ENCODE results near the gene SRSF2. TPM values are rescaled to one million over a fixed set of nuclear protein-coding genes. Genes with fewer than 3 reads are reported as not detected.
"Not testable (repeated sequence)": the region's sequence is repeated elsewhere in the genome, so short reads cannot be mapped to it uniquely, and the experiment has no call there.

The SRSF2 gene
- polyA plus RNA-seq, 1 donor: 258 TPM

GRCh38 chr17:76757256-76757655 is 20.1 kb upstream of the SRSF2 start:
- peaks cover 33% of the 10 kb centered on the region for H3K36me3 ChIP-seq (ENCODE audit: control insufficient read depth, insufficient read depth, low read length)
- H3K27ac ChIP-seq (ENCODE audit: low read length): no peak overlapping the region
- no peaks in the 10 kb centered on the region for H3K27me3 ChIP-seq (ENCODE audit: control insufficient read depth, insufficient read depth, low read length)
- DNase-seq: no peak
- H3K9me3 ChIP-seq (ENCODE audit: control insufficient read depth, low read depth, low read length): peaks cover 12% of the 10 kb centered on the region
- WGBS (ENCODE audit: insufficient coverage, low lambda C conversion rate): no CpG with 5 or more reads among the region's 5 CpGs
- no peaks in the 10 kb centered on the region for H3K4me1 ChIP-seq (ENCODE audit: control insufficient read depth, insufficient read depth, low read length)
- H3K4me3 ChIP-seq (ENCODE audit: low read length): no peak overlapping the region

GRCh38 chr17:76755285-76755684 is 18.2 kb upstream of the SRSF2 start:
- Histone ChIP-seq H3K27ac (ENCODE audit: low read length) (no peak overlapping the region), H3K4me3 (ENCODE audit: low read length) (no peak overlapping the region), H3K36me3 (ENCODE audit: control insufficient read depth, insufficient read depth, low read length) (peaks cover 30% of the 10 kb centered on the region), H3K4me1 (ENCODE audit: control insufficient read depth, insufficient read depth, low read length) (no peaks in the 10 kb centered on the region), H3K9me3 (ENCODE audit: control insufficient read depth, low read depth, low read length) (peaks cover 3% of the 10 kb centered on the region), H3K27me3 (ENCODE audit: control insufficient read depth, insufficient read depth, low read length) (no peaks in the 10 kb centered on the region)
- DNase-seq: no peak
- no CpG with 5 or more reads among the region's 2 CpGs for WGBS (ENCODE audit: insufficient coverage, low lambda C conversion rate)

GRCh38 chr17:76753061-76753961 is 16.2 kb upstream of the SRSF2 start:
- 100% methylated on average over 1 of the region's 12 CpGs for WGBS (ENCODE audit: insufficient coverage, low lambda C conversion rate)
- no peak for DNase-seq
- H3K27ac ChIP-seq (ENCODE audit: low read length): no peak overlapping the region
- H3K9me3 ChIP-seq (ENCODE audit: control insufficient read depth, low read depth, low read length): peaks cover under 1% of the 10 kb centered on the region
- no peak overlapping the region for H3K4me3 ChIP-seq (ENCODE audit: low read length)
- no peaks in the 10 kb centered on the region for H3K27me3 ChIP-seq (ENCODE audit: control insufficient read depth, insufficient read depth, low read length)
- H3K36me3 ChIP-seq (ENCODE audit: control insufficient read depth, insufficient read depth, low read length): peaks cover 27% of the 10 kb centered on the region
- H3K4me1 ChIP-seq (ENCODE audit: control insufficient read depth, insufficient read depth, low read length): no peaks in the 10 kb centered on the region

- Histone ChIP-seq H3K36me3 (ENCODE audit: control insufficient read depth, insufficient read depth, low read length) (peaks cover 27% of the 10 kb centered on the region), H3K27me3 (ENCODE audit: control insufficient read depth, insufficient read depth, low read length) (no peaks in the 10 kb centered on the region)
- WGBS (ENCODE audit: insufficient coverage, low lambda C conversion rate): no CpG with 5 or more reads among the region's 4 CpGs
Measured at GRCh38 chr17:76752006-76752405, 14.9 kb upstream of the SRSF2 start.

GRCh38 chr17:76751416-76751993 is 14.4 kb upstream of the SRSF2 start:
- no peaks in the 10 kb centered on the region for H3K4me1 ChIP-seq (ENCODE audit: control insufficient read depth, insufficient read depth, low read length)
- peaks cover 25% of the 10 kb centered on the region for H3K36me3 ChIP-seq (ENCODE audit: control insufficient read depth, insufficient read depth, low read length)
- WGBS (ENCODE audit: insufficient coverage, low lambda C conversion rate): 100% methylated on average over 1 of the region's 3 CpGs

More at GRCh38 chr17:76752006-76752405, 14.9 kb upstream of the SRSF2 start:
- Histone ChIP-seq H3K4me1 (ENCODE audit: control insufficient read depth, insufficient read depth, low read length) (no peaks in the 10 kb centered on the region), H3K27ac (ENCODE audit: low read length) (no peak overlapping the region), H3K4me3 (ENCODE audit: low read length) (no peak overlapping the region), H3K9me3 (ENCODE audit: control insufficient read depth, low read depth, low read length) (no peaks in the 10 kb centered on the region)
- no peak for DNase-seq

GRCh38 chr17:76748657-76749056 is 11.5 kb upstream of the SRSF2 start:
- 89% methylated on average over 1 of the region's 1 CpG for WGBS (ENCODE audit: insufficient coverage, low lambda C conversion rate)
- no peak overlapping the region for H3K27ac ChIP-seq (ENCODE audit: low read length)
- H3K4me3 ChIP-seq (ENCODE audit: low read length): no peak overlapping the region
- peaks cover 38% of the 10 kb centered on the region for H3K36me3 ChIP-seq (ENCODE audit: control insufficient read depth, insufficient read depth, low read length)
- H3K27me3 ChIP-seq (ENCODE audit: control insufficient read depth, insufficient read depth, low read length): no peaks in the 10 kb centered on the region
- no peak for DNase-seq
- H3K9me3 ChIP-seq (ENCODE audit: control insufficient read depth, low read depth, low read length): no peaks in the 10 kb centered on the region
- H3K4me1 ChIP-seq (ENCODE audit: control insufficient read depth, insufficient read depth, low read length): no peaks in the 10 kb centered on the region

More at GRCh38 chr17:76751416-76751993, 14.4 kb upstream of the SRSF2 start:
- H3K4me3 ChIP-seq (ENCODE audit: low read length): no peak overlapping the region
- H3K27me3 ChIP-seq (ENCODE audit: control insufficient read depth, insufficient read depth, low read length): no peaks in the 10 kb centered on the region
- DNase-seq: no peak
- H3K9me3 ChIP-seq (ENCODE audit: control insufficient read depth, low read depth, low read length): no peaks in the 10 kb centered on the region
- no peak overlapping the region for H3K27ac ChIP-seq (ENCODE audit: low read length)

GRCh38 chr17:76747716-76748363 is 10.7 kb upstream of the SRSF2 start:
- H3K36me3 ChIP-seq (ENCODE audit: control insufficient read depth, insufficient read depth, low read length): peaks cover 38% of the 10 kb centered on the region
- no peak overlapping the region for H3K27ac ChIP-seq (ENCODE audit: low read length)
- H3K27me3 ChIP-seq (ENCODE audit: control insufficient read depth, insufficient read depth, low read length): no peaks in the 10 kb centered on the region
- WGBS (ENCODE audit: insufficient coverage, low lambda C conversion rate): 100% methylated on average over 3 of the region's 9 CpGs
- no peaks in the 10 kb centered on the region for H3K9me3 ChIP-seq (ENCODE audit: control insufficient read depth, low read depth, low read length)
- H3K4me3 ChIP-seq (ENCODE audit: low read length): no peak overlapping the region
- DNase-seq: no peak
- H3K4me1 ChIP-seq (ENCODE audit: control insufficient read depth, insufficient read depth, low read length): no peaks in the 10 kb centered on the region

GRCh38 chr17:76745785-76746184 is 8.7 kb upstream of the SRSF2 start:
- H3K36me3 ChIP-seq (ENCODE audit: control insufficient read depth, insufficient read depth, low read length): peaks cover 43% of the 10 kb centered on the region
- H3K4me1 ChIP-seq (ENCODE audit: control insufficient read depth, insufficient read depth, low read length); H3K27me3 ChIP-seq (ENCODE audit: control insufficient read depth, insufficient read depth, low read length); H3K4me3 ChIP-seq (ENCODE audit: low read length); H3K9me3 ChIP-seq (ENCODE audit: control insufficient read depth, low read depth, low read length); H3K27ac ChIP-seq (ENCODE audit: low read length); DNase-seq: not testable (repeated sequence)
- 90% methylated on average over 2 of the region's 6 CpGs for WGBS (ENCODE audit: insufficient coverage, low lambda C conversion rate)

GRCh38 chr17:76744747-76745146 is 7.6 kb upstream of the SRSF2 start:
- peaks cover 43% of the 10 kb centered on the region for H3K36me3 ChIP-seq (ENCODE audit: control insufficient read depth, insufficient read depth, low read length)
- no peak overlapping the region for H3K4me3 ChIP-seq (ENCODE audit: low read length)
- DNase-seq: no peak
- no peak overlapping the region for H3K27ac ChIP-seq (ENCODE audit: low read length)
- H3K27me3 ChIP-seq (ENCODE audit: control insufficient read depth, insufficient read depth, low read length): no peaks in the 10 kb centered on the region
- no peaks in the 10 kb centered on the region for H3K4me1 ChIP-seq (ENCODE audit: control insufficient read depth, insufficient read depth, low read length)
- H3K9me3 ChIP-seq (ENCODE audit: control insufficient read depth, low read depth, low read length): no peaks in the 10 kb centered on the region
- WGBS (ENCODE audit: insufficient coverage, low lambda C conversion rate): no CpG with 5 or more reads among the region's 2 CpGs

GRCh38 chr17:76742958-76743357 is 5.8 kb upstream of the SRSF2 start:
- Histone ChIP-seq H3K27ac (ENCODE audit: low read length) (peak overlapping the region; percentile 64), H3K36me3 (ENCODE audit: control insufficient read depth, insufficient read depth, low read length) (peaks cover 43% of the 10 kb centered on the region), H3K4me1 (ENCODE audit: control insufficient read depth, insufficient read depth, low read length) (no peaks in the 10 kb centered on the region), H3K9me3 (ENCODE audit: control insufficient read depth, low read depth, low read length) (no peaks in the 10 kb centered on the region), H3K4me3 (ENCODE audit: low read length) (no peak overlapping the region), H3K27me3 (ENCODE audit: control insufficient read depth, insufficient read depth, low read length) (no peaks in the 10 kb centered on the region)
- peak; percentile 33 to 59 for DNase-seq

All from large intestine (tissue), 3 donors.